NCI-H1092 treated with DMSO at 0.1 percent for 48 hours (cell line): ENCODE measurements around the gene ARHGAP28.

Experiments
- DNase-seq: peaks from one replicate; lab custom pipeline; 2025; lab: John Stamatoyannopoulos, UW

ARHGAP28 gene

DNA sequence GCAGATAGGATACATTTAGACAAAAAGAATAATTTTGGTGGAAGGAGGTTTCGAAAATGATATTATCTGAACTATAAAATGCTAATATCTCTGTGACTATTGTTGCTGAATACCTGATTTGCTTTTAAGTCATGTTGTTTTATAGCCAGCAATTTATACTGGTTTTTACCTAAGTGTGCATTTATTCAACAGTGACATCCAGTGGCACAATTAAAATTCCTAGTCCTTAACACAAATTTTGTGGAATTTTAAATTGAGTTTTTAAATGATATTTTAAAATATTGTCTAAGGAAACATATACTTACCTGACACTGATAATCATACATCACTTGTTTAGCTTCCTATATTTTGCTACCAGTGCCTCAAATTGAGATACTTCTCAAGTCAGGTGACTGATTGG lies 144.8 kb downstream of the ARHGAP28 start:
- DNase-seq: no peak

DNA sequence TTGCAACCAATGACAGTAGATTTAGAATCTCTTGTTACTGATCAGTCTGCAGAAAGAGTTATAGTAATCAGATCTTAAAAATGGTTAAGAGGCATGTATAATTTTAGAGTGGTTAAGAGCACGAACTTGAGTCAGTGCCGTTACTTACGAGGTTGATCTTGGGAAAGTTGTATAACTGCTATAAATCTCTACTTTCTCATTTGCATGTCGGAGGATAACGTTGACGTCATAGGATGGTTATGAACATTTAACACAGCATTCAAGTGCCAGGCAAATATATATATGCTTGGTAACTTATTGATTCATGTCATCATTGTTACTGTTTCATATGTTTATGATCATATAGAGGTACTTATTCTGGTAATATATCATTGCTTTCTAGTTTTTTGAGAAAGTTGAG lies 146.2 kb downstream of the ARHGAP28 start:
- no peak for DNase-seq

DNA sequence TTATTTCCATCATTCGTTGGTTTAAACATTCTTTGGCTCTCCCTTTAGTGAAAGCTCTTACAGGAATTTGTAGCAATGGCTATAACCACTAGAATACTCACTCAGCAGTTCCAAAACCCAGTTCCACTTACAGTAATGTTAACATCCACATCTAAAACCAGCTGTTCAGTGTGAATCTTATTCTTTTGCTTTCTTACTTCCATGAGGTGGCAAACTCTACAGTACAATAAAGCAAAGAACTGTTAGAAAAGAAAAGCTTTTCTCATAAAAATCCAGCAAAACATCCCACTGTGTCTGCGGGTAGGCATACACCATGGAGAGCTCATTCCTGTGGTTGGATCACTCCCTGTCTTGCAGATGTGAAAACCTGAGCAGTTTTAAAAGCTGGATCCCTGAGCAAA lies 147.1 kb downstream of the ARHGAP28 start:
- DNase-seq: no peak

DNA sequence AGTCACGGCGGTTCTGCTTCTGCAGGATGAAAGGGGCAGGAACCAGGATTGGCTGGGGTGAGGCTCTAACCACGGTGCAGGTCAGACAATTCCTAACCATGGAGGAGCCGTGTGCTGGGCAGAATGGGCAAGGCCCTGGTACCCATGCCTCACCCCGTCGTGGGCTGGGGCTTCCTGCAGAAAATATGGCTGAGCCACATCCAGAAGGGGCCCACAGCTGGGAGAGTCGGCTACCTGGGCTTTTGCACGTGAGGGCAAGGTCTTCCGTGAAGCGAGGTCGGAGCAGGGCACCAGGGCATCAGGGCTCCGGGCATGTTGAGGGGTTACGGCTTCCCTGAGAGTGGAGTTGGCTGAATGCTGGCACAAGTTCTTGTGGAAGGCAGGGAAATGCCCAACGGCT lies 147.8 kb downstream of the ARHGAP28 start:
- no peak for DNase-seq

DNA sequence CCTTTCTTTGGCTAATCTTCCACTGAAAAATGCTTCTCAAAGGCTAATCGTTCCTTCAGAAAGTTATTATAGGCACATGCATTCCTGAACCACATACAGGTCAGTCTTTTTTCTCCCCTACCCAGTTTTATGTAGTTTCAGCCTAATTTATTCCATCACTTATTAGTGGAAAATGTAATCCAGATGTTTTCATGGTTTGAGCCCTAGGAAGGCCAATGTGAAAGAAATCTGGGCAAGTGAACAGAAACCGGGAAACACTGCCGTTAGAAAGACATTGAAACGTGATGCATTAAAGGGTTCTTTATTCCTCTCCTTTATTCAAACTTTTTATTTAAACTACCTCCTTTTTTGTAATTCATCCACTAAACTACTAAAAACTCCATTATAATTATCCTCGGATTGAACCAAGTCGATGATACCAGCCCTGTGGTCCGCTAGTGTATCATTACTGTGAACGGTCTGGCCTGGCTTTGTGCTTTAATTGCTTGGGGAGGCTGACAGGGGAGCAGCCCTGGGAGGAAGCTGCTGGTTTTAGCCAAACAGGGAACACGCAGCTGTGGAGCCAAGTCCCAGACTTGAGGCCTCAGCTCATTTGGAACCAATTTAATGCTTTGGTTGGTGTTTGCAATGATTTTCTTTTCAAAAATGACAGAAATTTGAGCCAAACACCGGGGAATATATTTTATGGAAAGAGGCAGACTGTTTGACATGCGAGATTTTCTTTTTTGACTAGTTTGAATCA lies 149.2 kb downstream of the ARHGAP28 start:
- DNase-seq: no peak

DNA sequence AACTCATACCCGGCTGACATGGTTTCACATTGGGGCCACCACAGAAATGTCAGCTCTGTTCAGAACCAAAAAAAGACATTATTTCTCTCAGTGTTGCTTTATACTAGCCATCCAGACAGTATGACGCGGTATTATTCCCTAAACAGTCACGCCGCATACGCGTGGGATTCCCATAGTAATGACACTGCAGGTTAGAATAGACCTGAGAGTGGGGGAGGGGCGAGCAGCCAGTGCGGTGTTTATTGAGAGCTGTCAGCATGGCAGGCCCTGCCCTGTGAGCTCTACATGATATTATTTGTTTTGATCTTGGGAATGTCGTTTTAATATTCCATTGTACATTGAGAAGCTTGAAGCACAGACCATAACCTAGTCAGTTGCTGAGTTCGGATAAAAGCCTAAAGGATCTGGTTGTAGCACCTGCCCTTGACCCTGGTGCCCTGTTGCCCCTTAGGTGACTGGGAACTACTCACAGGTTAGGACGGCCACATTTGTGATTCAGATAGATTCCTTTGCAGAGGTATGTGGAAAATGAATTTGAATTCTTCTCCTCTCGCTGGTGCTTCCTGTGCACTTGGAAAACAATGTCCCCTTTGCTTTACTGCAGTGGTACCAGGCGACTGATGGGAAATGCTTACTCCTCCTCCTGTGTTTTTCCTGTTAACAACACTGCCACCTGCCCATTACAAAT lies 150.1 kb downstream of the ARHGAP28 start:
- no peak for DNase-seq

DNA sequence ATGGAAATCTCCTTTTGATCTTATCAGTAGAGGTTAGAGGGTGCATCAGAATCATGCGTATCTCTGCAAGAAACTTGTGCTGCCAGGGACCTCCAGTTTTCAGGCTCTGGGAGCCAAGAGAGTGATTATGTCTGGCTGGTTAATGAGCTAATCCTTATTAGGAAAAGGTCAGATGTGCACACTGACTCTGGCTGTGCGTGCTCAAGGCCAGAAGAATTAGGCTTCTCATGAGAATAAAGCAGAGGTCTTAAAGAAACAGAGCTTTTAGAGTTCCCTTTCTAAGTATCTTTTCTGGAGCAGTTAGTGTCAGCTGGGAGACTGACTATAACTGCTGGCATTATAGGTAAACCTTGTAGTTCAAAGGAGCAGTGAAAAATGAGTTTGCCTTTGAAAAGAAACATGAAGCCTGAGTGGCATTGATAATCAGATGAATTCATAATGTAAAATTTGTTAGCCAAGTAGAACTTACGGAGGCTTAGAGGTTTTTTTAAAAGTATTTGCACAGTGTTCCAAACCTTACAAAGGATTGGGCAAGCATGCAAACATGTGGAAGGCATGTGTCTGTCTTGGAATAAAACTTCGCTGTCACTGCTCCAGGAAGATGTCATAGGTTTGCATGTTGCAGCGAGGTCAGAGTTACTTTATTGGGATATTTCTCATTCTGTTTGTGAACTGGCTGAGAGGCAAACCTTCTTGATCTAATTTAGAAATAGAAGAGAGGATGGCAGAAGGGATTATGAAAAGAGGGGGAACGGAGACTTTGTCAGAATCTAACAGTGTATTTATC lies 151.7 kb downstream of the ARHGAP28 start:
- DNase-seq: no peak

DNA sequence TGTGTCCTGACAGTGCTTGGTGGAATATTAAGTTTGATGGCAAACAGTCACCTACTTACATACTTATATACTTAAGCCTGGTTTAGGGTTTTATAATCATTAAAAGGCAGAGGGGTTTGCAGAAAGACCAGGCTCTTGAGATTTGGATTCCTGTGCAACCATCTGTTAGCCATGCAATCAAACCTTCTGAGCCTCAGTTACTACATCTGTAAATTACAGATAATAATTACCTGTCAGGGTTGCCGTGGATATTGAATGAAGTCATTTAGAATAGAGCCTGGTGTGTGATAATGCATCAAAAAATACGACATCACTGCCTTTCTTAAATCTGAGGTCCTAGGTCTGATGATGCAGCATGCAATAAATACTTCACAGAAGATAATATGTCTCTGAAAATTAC lies 152.9 kb downstream of the ARHGAP28 start:
- no peak for DNase-seq

DNA sequence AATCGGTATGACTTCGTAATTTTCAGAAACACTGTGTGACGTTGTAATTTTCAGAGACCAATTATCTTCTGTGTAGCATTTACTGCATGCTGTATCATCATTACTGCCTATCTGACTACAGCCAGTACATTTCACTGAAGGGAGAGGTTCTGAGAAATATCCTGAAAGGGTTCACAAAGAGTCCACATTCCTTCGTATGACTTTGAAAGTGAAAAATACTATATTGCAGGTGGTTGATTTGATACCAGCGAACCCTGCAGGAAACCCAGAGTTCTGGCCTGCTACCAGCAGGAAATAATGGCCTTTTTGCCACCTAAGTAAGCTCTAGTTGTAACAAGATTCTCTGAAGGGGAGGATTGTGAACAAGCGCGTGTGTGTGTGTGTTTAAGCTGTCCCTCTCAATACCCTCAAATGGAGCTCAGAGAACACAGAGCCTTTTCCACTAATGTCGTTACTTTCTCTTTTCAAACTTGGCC lies 155.5 kb downstream of the ARHGAP28 start:
- no peak for DNase-seq

DNA sequence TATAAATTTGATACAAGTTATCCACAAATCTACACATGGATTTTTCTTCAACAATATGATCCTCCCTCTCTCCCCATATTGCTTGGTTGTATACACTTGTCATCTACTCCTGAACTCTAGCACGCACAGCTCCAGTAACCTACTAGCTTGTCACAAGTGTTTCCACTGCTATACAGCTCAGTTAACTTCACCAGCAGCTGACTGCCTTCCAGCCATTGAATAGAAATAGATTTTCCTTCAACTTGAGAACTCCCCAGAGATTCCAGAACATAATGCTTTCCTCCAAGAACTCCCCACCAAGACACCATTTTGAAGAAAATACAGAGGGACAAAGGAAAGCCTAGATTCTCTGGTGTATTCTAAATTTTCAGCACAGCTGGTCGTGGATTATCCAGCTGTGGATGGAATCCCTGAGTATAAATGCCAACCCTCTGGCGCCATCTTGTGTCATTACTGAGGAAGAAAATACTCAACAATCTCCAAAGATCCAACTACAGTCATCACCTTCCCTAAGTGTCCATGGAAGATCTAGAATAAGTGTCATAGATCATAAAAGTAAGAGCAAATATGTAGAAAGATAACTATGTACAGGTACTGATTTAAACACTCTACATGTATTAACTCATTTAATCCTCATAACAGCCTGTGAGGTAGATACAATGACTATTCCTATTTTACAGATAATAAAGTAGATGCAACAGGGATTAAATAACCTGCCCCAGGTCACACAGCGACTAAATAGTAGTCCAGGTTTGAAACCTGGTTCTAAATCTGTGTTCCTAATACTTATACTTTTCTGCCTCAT lies 156.7 kb downstream of the ARHGAP28 start:
- peak; percentile 25 for DNase-seq

DNA sequence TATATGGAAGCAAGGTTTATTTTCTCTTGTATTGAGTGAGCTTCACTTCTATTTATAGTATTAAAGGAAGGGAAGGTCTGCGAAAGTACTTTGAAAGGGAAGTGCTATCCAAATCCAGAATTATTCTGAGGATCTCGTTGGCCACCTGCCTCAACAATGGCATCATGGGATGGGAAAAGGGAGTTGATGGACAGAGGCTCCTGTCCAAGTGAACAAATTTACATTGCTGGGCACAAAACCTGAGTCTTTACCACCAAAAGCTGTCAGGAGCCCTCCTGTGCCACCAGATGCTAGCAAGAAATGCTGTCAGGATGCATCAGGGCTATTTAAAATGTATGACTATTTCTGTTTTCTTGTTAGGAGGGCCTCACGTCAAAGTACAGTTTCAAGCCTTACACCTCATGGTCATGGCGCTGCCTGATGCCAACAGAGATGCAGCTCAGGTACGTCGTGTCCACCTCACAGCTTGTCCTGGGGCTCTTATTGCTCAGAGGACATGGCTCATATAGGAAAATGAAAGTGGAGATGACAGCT lies 157.3 kb downstream of the ARHGAP28 start:
- DNase-seq: no peak

DNA sequence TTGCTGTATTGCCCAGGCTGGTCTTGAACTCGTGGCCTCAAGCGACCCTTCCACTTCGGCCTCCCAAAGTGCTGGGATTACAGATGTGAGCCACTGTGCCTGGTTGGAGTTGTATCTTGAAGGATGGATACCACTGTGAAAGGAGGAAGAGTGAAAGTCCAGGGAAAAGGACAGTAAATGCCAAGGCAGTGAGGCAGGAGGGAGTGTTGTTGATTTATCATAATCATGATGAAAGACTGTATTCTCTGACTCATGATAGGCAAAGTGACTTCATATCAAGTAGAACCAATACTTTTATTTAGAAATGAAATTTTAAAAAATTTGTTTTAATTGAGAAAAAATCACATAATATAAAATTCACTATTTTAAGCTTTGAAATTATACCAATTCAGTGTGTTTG lies 162.3 kb downstream of the ARHGAP28 start:
- DNase-seq: no peak

DNA sequence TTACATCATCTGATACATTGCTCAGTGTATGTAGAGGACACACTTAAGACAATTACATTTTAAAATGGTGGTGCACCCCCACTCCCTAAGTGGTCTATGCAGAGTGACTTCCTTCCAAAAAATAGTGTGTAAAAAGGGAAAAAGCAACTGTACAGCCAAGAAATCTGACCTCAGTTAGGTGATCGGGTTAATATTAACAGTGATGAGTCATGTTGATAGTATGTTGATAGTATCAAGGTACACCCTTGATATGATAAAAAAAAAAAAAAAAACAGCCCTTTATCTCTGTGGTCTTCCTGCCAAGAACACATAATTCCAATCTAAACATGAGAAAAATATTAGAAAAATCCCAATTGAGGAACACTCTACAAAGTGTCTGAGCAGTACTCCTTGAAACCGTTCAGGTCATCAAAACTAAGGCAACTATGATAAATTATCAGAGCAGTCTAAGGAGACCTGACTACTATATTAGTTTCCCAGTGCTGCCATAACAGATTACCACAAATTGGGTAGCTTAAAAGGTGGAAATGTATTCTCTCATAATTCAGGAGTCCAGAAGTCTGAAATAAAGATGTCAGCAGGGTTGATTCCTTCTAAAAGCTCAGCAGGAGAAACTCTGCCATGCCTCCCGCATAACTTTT lies 171.9 kb downstream of the ARHGAP28 start:
- DNase-seq: no peak

DNA sequence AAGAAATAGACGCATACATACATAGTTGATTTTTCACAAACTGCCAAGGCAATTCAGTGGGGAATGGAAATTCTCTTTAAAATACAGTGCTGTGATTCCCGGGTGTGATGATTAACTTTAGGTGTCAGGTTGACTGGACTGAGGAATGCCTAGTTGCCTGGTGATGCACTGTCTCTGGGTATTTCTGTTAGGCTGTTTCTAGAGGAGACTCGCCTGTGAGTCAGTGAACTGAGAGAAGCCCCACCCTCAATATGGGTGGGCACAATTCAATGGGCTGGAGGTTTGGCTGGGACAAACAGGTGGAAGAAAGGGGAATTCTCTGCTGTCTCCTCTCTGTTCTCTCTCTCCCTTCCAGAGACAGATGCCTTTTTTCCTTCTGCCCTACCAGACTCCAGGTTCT lies 187.6 kb downstream of the ARHGAP28 start:
- DNase-seq: no peak

DNA sequence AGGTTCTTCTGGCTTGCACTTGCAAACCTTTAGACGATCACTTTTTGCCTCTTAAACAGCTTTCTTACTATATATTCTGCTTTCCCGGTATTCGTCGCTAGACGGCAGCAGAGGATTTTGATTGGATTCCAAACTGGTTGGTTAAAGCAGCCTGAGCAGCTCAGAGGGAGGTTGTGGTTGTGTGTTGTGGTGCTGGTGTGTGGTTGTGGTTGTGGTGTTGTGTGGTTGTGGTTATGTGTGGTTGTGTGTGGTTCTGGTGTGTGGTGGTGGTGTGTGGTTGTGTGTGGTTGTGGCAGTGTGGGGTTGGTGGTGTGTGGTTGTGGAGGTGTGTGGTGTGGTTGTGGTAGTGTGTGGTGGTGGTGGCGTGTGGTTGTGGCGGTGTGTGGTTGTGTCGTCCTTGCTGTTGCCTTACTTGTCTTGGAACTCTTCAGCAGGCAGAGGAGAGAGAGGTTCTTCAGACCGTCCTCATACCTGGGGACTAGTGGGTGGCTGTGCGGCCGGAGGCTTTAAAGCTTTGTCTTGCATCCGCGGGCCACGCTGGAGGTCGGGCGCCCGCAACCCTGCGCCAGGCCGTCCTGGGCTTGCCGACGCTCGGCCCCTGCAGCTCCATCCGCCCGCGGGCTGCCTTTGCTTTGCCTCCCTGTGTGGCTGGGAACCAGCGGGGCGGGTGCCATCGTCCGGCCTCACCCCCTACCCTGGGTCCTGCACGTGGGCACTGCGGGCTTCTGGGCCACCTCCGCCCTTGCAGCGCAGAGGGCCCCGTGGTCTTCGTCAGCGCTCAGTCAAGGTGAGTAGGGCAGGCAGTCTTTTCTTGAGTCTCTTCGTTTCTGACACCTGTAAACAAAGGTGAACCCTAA lies 190.8 kb downstream of the ARHGAP28 start:
- DNase-seq: peak; percentile 53

DNA sequence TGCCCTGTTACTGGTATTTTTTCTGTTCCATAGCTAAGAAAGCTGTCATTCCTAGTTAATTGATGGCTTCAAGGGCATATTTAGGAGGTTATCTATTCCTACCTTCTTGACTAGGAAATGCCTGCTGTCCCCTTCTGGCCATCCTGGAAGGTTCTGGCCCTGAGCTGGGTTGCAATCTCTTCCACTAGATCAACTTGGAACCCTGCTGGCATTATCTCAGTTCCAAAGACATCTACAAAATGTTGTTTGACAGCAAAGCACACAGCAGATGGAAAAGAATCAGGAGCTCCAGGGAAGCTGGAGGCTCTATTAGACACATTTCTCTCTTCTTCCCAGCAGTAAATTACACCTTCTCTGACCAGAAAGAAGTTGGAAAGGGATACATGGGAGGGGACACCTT lies 192.1 kb downstream of the ARHGAP28 start:
- DNase-seq: no peak

DNA sequence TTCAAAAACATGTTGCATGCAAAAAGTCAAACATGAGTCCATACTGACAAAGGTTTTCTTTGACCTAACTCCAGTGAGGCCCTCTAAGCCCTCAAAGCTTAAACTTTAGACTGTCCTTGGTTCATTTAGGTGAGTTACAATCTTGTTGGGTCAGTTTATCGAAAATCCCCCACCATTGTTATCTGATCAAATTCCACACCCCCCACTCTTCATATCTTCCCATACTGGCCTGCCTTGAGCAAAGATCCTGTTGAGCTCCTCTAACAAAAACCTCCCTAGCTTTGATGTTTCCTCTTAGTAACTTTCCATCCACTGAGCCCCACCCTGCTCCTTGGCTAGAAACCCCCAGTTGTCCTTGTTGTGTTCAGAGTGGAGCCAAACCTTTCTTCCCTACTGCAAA lies 193.7 kb downstream of the ARHGAP28 start:
- no peak for DNase-seq

DNA sequence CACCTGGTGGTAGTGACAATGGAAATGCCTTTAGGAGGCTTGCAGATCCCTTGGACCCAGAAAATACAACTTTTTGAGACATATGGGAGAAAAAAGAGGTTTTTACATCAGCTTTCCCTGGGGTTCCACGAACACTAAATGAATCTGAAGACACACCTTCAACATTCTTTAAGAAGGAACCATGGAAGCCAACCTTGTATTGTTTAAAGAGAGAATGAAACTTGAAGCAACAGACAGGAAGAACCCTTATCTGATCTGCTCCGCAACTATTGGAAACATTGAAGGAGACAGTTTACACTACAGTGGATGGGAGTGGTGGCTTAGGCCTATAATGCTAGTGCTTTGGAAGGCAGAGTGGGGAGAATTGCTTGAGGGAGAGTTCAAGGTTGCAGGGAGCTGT lies 197.6 kb downstream of the ARHGAP28 start:
- DNase-seq: no peak

DNA sequence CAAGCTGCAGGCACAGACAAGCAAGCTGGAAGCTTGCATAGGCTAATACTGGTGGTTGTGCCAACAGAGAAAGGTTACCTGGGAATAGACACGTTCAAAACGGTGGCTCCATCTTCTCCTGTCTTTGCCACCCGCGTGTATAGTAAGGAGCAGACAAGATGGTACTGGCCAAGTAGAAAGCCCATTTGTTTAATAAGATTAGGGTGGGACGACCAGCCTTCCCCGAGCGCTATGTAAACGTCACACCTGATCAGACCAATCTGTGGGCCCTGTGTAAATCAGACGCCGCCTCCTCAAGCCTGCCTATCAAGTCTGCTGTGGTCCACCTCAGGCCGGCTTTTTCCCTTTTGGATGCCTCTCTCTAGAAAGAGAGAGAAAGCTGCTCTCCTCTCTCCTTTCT lies 198.8 kb downstream of the ARHGAP28 start:
- no peak for DNase-seq

DNA sequence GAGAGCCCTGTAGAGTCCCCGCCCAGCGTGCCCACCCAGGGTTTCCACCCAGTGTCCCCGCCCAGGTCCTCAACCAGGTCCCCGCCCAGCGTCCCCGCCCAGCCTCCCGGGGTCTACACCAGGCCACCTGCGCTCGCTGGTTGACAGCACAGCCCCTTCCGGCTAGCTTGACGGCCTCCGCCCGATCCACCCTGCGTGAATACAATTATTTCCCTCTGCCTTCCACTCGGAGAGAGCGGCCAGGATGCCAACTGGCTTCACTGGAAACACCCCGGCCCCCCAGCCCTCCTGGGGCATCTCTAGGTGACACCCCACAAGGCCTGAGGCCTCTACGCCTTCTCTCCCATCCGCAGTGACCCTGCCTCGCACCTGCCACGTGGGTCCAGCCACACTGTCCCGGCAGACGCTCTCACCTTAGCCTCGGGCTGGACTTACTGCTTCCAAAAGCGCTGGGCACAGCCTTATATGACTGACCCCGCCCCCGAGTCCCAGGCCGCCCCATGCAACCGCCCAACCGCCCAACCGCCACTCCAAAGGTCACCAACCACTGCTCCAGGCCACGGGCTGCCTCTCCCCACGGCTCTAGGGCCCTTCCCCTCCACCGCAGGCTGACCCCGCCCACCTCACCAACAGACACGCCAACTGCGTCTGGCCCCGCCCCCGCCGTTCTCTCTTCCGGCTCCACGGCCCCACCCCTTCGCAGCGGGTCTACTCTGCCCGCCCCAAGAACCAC lies 200.0 kb downstream of the ARHGAP28 start:
- DNase-seq: no peak
